Measurements from ENCODE around the gene LAMC1. TPM values are rescaled to one million over a fixed set of nuclear protein-coding genes. Genes with fewer than 3 reads are reported as not detected.

Gene LAMC1
- total RNA-seq, 4 donors from 2014 or later: 58.3 to 124 (median 77.6) TPM

DNA sequence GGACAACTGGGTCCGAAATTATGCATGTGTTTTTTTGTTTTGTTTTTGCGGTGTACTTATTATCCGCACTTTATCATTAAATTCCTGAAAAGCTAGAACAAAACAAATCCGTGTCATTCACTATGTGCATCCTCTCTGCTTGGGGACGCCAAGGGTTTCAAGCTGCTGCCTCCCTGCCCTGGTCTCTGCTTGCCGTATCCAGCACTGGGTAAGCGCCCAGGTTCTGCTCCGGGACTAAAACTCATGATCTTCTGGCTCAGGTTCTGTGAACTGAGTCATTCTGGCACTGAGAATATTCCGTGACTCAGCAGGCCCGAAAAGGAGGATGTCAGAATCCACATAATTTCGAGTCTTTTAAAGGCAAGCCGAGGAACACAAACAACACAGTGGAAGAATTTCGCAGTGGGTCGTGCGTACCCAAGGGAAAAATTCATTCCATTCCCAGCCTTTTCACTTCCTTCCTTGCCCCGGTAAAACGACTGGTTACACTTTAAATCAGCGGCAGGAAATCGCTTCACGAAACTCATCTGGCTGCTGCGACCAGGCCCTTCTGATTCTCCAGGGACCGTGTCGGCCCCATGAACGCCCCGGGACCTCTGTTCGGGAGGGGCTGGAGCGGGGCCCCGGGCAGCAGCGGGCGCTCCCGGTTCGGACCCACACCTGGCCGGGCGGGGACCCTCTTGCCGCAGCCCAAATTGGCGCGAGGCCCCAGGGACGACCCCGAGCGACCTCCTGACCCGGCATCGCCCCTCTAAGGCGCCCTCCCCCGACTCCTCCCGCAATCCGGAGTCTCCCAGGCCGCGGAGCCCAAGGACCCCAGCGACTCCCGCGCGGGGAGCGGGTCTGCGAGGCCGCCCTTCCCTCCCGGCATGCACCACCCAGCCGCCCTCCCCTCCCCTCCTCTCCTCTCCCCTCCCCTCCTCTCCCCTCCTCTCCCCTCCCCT is 746 bp upstream of the LAMC1 start:
- H3K9me3 ChIP-seq: no peaks in the 10 kb centered on the region
- peaks cover 39% of the 10 kb centered on the region for H3K4me1 ChIP-seq
- WGBS: 0% methylated on average over 38 of the region's 57 CpGs
- H3K27me3 ChIP-seq: no peaks in the 10 kb centered on the region
- peak overlapping the region; percentile 100 for H3K27ac ChIP-seq
- TF ChIP-seq POLR2AphosphoS5 (IDR thresholded peaks at IDR 0.05) (peak in 2 of 3 donors; percentile 89 to 90), POLR2A (IDR thresholded peaks at IDR 0.05) (no peak), EP300 (IDR thresholded peaks at IDR 0.05) (no peak)
- TF ChIP-seq, protein P1, sequence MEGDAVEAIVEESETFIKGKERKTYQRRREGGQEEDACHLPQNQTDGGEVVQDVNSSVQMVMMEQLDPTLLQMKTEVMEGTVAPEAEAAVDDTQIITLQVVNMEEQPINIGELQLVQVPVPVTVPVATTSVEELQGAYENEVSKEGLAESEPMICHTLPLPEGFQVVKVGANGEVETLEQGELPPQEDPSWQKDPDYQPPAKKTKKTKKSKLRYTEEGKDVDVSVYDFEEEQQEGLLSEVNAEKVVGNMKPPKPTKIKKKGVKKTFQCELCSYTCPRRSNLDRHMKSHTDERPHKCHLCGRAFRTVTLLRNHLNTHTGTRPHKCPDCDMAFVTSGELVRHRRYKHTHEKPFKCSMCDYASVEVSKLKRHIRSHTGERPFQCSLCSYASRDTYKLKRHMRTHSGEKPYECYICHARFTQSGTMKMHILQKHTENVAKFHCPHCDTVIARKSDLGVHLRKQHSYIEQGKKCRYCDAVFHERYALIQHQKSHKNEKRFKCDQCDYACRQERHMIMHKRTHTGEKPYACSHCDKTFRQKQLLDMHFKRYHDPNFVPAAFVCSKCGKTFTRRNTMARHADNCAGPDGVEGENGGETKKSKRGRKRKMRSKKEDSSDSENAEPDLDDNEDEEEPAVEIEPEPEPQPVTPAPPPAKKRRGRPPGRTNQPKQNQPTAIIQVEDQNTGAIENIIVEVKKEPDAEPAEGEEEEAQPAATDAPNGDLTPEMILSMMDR (IDR thresholded peaks at IDR 0.05): no peak
- H3K4me3 ChIP-seq: peak overlapping the region; percentile 82
- H3K36me3 ChIP-seq: no peaks in the 10 kb centered on the region
- peak; percentile 91 to 92 for DNase-seq (ENCODE audit: low spot score in 2 of 2)

DNA sequence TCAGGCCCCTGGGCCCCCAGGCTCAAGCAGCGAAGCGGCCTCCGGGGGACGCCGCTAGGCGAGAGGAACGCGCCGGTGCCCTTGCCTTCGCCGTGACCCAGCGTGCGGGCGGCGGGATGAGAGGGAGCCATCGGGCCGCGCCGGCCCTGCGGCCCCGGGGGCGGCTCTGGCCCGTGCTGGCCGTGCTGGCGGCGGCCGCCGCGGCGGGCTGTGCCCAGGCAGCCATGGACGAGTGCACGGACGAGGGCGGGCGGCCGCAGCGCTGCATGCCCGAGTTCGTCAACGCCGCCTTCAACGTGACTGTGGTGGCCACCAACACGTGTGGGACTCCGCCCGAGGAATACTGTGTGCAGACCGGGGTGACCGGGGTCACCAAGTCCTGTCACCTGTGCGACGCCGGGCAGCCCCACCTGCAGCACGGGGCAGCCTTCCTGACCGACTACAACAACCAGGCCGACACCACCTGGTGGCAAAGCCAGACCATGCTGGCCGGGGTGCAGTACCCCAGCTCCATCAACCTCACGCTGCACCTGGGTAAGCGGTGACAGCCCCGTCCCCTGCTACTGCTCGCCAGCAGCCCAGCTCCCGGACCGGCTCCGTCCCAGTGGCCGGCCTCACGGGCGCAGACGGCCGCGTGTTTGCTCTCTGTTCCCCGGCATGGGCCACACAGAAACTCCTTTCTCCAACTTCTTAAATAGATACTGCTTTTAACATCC is 539 bp downstream of the LAMC1 start:
- peak; percentile 79 to 80 for DNase-seq (ENCODE audit: low spot score in 2 of 2)
- peaks cover 49% of the 10 kb centered on the region for H3K4me1 ChIP-seq
- TF ChIP-seq, protein P1 (IDR thresholded peaks at IDR 0.05): peak; percentile 15 to 41
- TF ChIP-seq EP300 (IDR thresholded peaks at IDR 0.05) (no peak), POLR2A (IDR thresholded peaks at IDR 0.05) (no peak), POLR2AphosphoS5 (IDR thresholded peaks at IDR 0.05) (peak in 2 of 3 donors; percentile 12 to 67)
- H3K4me3 ChIP-seq: peak overlapping the region; percentile 82
- no peaks in the 10 kb centered on the region for H3K27me3 ChIP-seq
- no peaks in the 10 kb centered on the region for H3K9me3 ChIP-seq
- peak overlapping the region; percentile 100 for H3K27ac ChIP-seq
- under 1% methylated on average over 20 of the region's 68 CpGs for WGBS
- no peaks in the 10 kb centered on the region for H3K36me3 ChIP-seq

GRCh38 chr1:183024317-183025009 is 1.2 kb downstream of the LAMC1 start:
- H3K4me1 ChIP-seq: peaks cover 55% of the 10 kb centered on the region
- H3K27me3 ChIP-seq: no peaks in the 10 kb centered on the region
- 3% methylated on average over 14 of the region's 14 CpGs for WGBS
- no peaks in the 10 kb centered on the region for H3K36me3 ChIP-seq
- H3K9me3 ChIP-seq: no peaks in the 10 kb centered on the region
- TF ChIP-seq, protein P1 (IDR thresholded peaks at IDR 0.05): no peak
- TF ChIP-seq EP300 (IDR thresholded peaks at IDR 0.05) (no peak), POLR2AphosphoS5 (IDR thresholded peaks at IDR 0.05) (no peak), POLR2A (IDR thresholded peaks at IDR 0.05) (no peak)
- H3K4me3 ChIP-seq: peak overlapping the region; percentile 82
- DNase-seq (ENCODE audit: low spot score in 2 of 2): no peak
- H3K27ac ChIP-seq: peak overlapping the region; percentile 100

GRCh38 chr1:183025010-183025337 is 1.8 kb downstream of the LAMC1 start:
- Histone ChIP-seq H3K27me3 (no peaks in the 10 kb centered on the region), H3K36me3 (no peaks in the 10 kb centered on the region), H3K9me3 (no peaks in the 10 kb centered on the region), H3K27ac (peak overlapping the region; percentile 100), H3K4me3 (peak overlapping the region; percentile 82), H3K4me1 (peaks cover 60% of the 10 kb centered on the region)
- no peak for TF ChIP-seq POLR2A (IDR thresholded peaks at IDR 0.05)
- TF ChIP-seq POLR2AphosphoS5 (IDR thresholded peaks at IDR 0.05): no peak
- no peak for TF ChIP-seq EP300 (IDR thresholded peaks at IDR 0.05)
- TF ChIP-seq, protein P1 (IDR thresholded peaks at IDR 0.05): no peak
- no peak for DNase-seq (ENCODE audit: low spot score in 2 of 2)
- WGBS: 21% methylated on average over 3 of the region's 3 CpGs
